Pancreas (tissue), 10 donors: Measurements from ENCODE around the gene TCTN1. TPM values are rescaled to one million over a fixed set of nuclear protein-coding genes. Genes with fewer than 3 reads are reported as not detected.

ENCODE experiments used
- ATAC-seq, 4 donors: fragments of 200-7000 bp; cut with Tn5 transposase; one replicate each; pipeline versions ENCODE4 v1.8.0 to v1.9.1; 2020; ENCODE audit warnings: mild to moderate bottlenecking in 4 of 4, moderate library complexity in 4 of 4
- DNase-seq, 6 donors: peaks; one replicate each; pipeline ENCODE4 v3.0.0-alpha.2; 2020
- FAIRE-seq: peaks from 2 replicates; lab custom pipeline; 2012; peaks lifted over from hg19 to GRCh38; lab: Jason Lieb, UNC
- H3K27ac ChIP-seq, 4 donors: fragments of 200-600 bp; sonication (generic); 1 replicate in 3 of 4; 2 replicates in 1 of 4; pipeline versions ENCODE4 v1.5.0 to v1.8.0; 2020
- H3K27me3 ChIP-seq, 4 donors: fragments of 200-600 bp; one replicate each; pipeline ENCODE4 v1.8.0; 2021
- H3K36me3 ChIP-seq, 3 donors: fragments of 200-600 bp; sonication (generic) in 1 of 3; one replicate each; pipeline versions ENCODE4 v1.5.0 to v1.8.0; 2020 to 2021
- H3K4me1 ChIP-seq, 3 donors: fragments of 200-600 bp; one replicate each; pipeline ENCODE4 v1.8.0; 2021
- H3K4me3 ChIP-seq, 4 donors: fragments of 200-600 bp; sonication (generic) in 2 of 4; one replicate each; pipeline versions ENCODE4 v1.5.0 to v1.8.0; 2020 to 2021
- H3K9me3 ChIP-seq, 4 donors: fragments of 200-600 bp; one replicate each; pipeline ENCODE4 v1.8.0; 2021
- CTCF ChIP-seq, 4 donors: fragments of 200-600 bp; sonication (generic) in 3 of 4; IDR thresholded peaks; one replicate each; pipeline versions ENCODE4 v1.5.0 to v1.8.0; 2021; ENCODE audit warnings: antibody characterized with exemption in 4 of 4
- WGBS, 2 donors: extraction: QIAGEN DNeasy Blood & Tissue Kit; methylation state at CpG; one replicate each; pipeline ENCODE4 v1.1.7; 2013; 5-methylcytosine and 5-hydroxymethylcytosine counted together
- intact Hi-C, 3 donors: fragments of 100-400 bp; cut with DNase I; formaldehyde crosslinking; loops; one replicate each; pipeline versions ENCODE4 v1.11.1 to v1.14.2; 2022
- polyA plus RNA-seq, 2 donors: library from polyadenylated mRNA; stranded (reverse); fragments of 200-250 nt; gene quantifications; one replicate each; pipeline ENCODE4 v1.2.3, GENCODE V29; 2013
- total RNA-seq, 6 donors: library from RNA; stranded (reverse); fragmentation: NEBNext Ultra II Directional in 4 of 6; extraction: Animal tissue kit (Norgen Biotek cat#: 25700) in 4 of 6; gene quantifications; one replicate each; pipeline versions ENCODE4 v1.2.1 to v1.2.4, GENCODE V29; 2021 to 2023
- donor health status: healthy with polysubstance abuse.
- donor health status: DM: no; HTN: no; CAD: no; lungs with moderate emphysema.
- donor health status: DM: no; HTN: no; CAD: no.
- donor health status: control.
- donor health status: control.
- donor health status: Bipolar disorder and iron deficiency.
- donor health status: DM: yes; HTN: yes; CAD: no.
- donor health status: DM: no; HTN: no; CAD: no.
- donor health status: DM: no; HTN: no; CAD: no.
- donor health status: DM: yes; HTN: yes; CAD: no.

The TCTN1 gene
- total and polyA plus RNA-seq, 8 donors, result 14.7 to 54.5 (median 20.9) TPM

DNA sequence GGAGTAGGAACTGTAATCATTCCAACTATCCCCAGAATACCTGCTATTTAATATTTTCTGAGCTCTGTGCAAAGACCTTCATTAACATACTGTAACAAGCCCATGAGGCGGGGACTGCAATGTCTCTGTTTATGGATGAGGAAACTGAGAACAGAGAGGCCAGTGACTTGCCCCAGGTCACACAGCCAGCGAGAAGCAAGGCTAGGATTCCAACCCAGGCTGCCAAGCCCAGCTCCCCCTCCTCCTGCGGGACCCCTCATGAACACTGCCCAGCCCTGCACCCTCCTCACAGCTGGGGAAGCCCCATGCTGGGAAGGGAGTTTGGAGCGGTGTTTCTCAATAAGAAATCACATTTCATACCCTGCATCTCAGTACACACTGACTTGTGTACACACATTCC lies 64.1 kb downstream of the TCTN1 start:
- FAIRE-seq (no peak), ATAC-seq (no peak), DNase-seq (no peak)
- Histone ChIP-seq H3K4me3 (no peak overlapping the region), H3K27me3 (no peaks in the 10 kb centered on the region), H3K4me1 (no peaks in the 10 kb centered on the region), H3K36me3 (no peaks in the 10 kb centered on the region), H3K9me3 (no peaks in the 10 kb centered on the region), H3K27ac (no peak overlapping the region)
- intact Hi-C loops, result no loop called here
- no peak for TF ChIP-seq CTCF (IDR thresholded peaks at IDR 0.05)
- WGBS, 2 donors, result 68 to 90% methylated on average over 4 of the region's 4 CpGs

DNA sequence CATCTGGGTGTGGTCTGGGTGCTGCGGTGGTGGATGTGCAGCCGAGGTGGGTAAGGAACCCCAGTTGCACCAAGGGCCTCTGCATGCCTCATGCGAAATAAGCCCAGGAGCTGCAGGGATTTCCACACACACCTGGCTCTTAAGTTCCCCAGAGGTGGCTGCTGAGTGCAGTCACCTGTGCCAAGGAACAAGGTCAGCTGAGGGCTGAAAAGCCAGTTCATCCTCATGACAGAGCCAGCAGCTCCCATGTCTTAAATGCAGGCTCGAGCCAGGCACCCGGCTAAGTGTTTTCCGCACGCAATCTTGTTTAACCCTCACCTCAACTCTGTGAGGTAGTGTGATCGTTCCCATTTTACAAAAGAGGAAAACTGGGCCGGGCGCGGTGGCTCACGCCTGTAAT lies 65.3 kb downstream of the TCTN1 start:
- DNase-seq (no peak), ATAC-seq (no peak), FAIRE-seq (no peak)
- 88% methylated on average over 12 of the region's 12 CpGs for WGBS, 2 donors
- H3K27me3 ChIP-seq, result no peaks in the 10 kb centered on the region
- no peak overlapping the region for H3K27ac ChIP-seq
- no peak for TF ChIP-seq CTCF (IDR thresholded peaks at IDR 0.05)
- intact Hi-C loops, result no loop called here
- no peaks in the 10 kb centered on the region for H3K4me1 ChIP-seq
- H3K36me3 ChIP-seq, result no peaks in the 10 kb centered on the region
- H3K4me3 ChIP-seq, result no peak overlapping the region
- no peaks in the 10 kb centered on the region for H3K9me3 ChIP-seq

GRCh38 chr12:110680032-110680431 lies 66.1 kb downstream of the TCTN1 start:
- intact Hi-C loops, result no loop called here
- Histone ChIP-seq H3K36me3 (no peaks in the 10 kb centered on the region), H3K27me3 (no peaks in the 10 kb centered on the region), H3K4me1 (no peaks in the 10 kb centered on the region), H3K27ac (no peak overlapping the region), H3K4me3 (no peak overlapping the region), H3K9me3 (no peaks in the 10 kb centered on the region)
- 41 to 61% methylated on average over 1 of the region's 1 CpG for WGBS, 2 donors
- ATAC-seq, result no peak
- DNase-seq, result no peak
- no peak for FAIRE-seq
- no peak for TF ChIP-seq CTCF (IDR thresholded peaks at IDR 0.05)

DNA sequence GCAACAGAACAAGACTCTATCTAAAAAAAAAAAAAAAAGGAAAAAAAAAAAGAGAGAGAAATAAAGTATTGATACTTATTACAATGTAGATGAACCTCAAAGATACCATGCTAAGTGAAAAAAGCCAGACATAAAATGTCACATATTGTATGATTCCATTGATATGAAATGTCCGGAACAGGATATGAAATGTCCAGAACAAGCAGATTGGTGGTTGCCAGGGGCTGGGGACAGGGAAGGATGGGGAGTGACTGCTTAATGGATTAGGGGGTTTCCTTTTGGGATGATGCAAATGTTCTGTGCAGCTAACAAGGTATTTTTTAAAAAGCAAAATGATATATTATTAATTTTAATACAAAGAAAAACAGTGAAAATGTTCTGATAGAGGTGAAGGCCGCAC lies 70.0 kb downstream of the TCTN1 start:
- ATAC-seq, result no peak
- H3K4me3 ChIP-seq, result no peak overlapping the region
- DNase-seq, result no peak
- H3K36me3 ChIP-seq, result no peaks in the 10 kb centered on the region
- intact Hi-C loops, result no loop called here
- H3K27ac ChIP-seq, result no peak overlapping the region
- peaks cover 0 to 6% (median 0%) of the 10 kb centered on the region in 3 donors for H3K4me1 ChIP-seq
- H3K9me3 ChIP-seq, result no peaks in the 10 kb centered on the region
- no peak for FAIRE-seq
- WGBS, 2 donors, result 93% methylated on average over 2 of the region's 2 CpGs
- no peak for TF ChIP-seq CTCF (IDR thresholded peaks at IDR 0.05)
- H3K27me3 ChIP-seq, result peaks cover 0 to 5% (median 0%) of the 10 kb centered on the region in 4 donors

GRCh38 chr12:110684312-110684836 lies 70.4 kb downstream of the TCTN1 start:
- H3K4me1 ChIP-seq, result peaks cover 0 to 6% (median 0%) of the 10 kb centered on the region in 3 donors
- H3K4me3 ChIP-seq, result no peak overlapping the region
- H3K9me3 ChIP-seq, result no peaks in the 10 kb centered on the region
- WGBS, 2 donors, result 65 to 74% methylated on average over 7 of the region's 7 CpGs
- peak in 1 of 6 donors; percentile 10 for DNase-seq
- intact Hi-C loops, result no loop called here
- no peak for ATAC-seq
- no peak for FAIRE-seq
- TF ChIP-seq CTCF (IDR thresholded peaks at IDR 0.05), result no peak
- peaks cover 0 to 5% (median 0%) of the 10 kb centered on the region in 4 donors for H3K27me3 ChIP-seq
- no peaks in the 10 kb centered on the region for H3K36me3 ChIP-seq
- H3K27ac ChIP-seq, result no peak overlapping the region
